HuH-7.5 (cell line): ENCODE measurements around the gene PP2D1.
"Not testable (repeated sequence)": the region's sequence is repeated elsewhere in the genome, so short reads cannot be mapped to it uniquely, and the experiment has no call there.

Experiments used
- DNase-seq: peaks from one replicate; pipeline ENCODE4 v3.0.0; 2011; ENCODE audit warnings: low spot score

The PP2D1 gene

DNA sequence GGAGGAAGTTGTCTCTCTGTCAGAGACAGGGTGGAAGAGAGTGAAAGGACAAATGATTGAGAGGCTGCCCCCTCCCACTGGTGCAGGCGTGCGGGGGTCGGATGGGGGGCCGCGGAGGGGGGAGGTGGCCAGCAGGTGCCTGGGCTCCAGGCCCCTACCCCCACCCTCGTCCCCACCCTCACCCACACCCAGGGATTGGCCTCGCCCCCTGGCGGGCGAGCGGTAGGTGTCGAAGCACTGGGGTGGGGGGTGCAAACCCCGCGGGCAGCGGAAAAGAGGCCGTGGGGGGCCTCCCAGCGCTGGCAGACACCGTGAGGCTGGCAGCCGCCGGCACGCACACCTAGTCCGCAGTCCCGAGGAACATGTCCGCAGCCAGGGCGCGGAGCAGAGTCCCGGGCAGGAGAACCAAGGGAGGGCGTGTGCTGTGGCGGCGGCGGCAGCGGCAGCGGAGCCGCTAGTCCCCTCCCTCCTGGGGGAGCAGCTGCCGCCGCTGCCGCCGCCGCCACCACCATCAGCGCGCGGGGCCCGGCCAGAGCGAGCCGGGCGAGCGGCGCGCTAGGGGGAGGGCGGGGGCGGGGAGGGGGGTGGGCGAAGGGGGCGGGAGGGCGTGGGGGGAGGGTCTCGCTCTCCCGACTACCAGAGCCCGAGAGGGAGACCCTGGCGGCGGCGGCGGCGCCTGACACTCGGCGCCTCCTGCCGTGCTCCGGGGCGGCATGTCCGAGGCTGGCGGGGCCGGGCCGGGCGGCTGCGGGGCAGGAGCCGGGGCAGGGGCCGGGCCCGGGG lies 27.9 kb upstream of the PP2D1 start, which contains the start of gene KAT2B:
Gene KAT2B (plus strand): TSS at position 682 of the 783 bp plus-strand sequence. CDS start 32 bp downstream, at position 714.
- DNase-seq, result peak; percentile 90

DNA sequence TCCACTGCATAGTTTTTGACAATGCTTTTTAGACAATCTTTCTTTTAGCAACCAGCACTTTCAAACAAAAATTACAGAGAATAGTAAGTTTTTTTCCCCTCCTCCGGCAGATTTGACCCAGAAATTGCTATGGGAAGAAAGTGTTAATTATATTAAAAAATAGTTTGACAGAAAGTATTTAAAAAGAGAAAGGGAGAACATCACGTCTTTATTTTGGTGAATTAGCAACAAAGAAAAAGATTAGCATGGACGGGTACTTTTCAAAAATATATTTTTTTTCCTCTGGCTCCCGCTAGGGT lies 27.4 kb upstream of the PP2D1 start:
- DNase-seq, result no peak

DNA sequence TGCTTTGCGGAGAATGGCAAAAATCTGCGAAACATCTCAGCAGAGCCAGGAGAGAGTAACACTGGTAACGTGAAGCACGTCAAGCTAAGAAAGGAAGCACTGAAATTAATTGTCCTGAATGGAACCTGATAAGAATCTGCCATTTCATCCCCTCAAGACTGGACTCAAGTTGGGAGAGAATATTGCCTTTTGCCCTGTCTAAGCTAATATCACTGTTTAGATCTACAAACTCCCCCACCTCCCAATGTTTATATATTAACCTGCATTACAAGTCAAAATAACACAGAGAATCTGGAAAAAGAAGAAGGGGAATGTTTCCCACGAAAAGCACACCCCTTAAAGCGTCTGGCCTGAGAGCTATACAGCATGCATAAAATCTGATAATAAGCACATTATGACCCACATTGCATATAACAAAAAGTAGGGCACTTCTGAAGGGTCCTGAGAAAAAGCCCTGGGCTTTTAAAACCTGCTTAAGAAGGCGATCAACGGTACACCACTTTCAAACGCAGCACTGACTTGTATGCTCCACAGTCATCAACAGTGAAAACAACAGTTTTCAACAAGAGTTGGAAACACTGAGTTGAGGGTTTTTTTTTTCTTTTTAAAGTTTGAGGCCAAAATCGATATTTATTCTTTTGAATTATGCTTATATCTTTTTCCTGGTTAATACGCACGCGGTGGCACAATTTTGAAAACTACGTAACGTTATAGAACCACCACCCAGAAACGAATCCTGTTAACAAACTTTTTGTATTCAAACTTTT lies 26.8 kb upstream of the PP2D1 start:
- DNase-seq, result no peak

DNA sequence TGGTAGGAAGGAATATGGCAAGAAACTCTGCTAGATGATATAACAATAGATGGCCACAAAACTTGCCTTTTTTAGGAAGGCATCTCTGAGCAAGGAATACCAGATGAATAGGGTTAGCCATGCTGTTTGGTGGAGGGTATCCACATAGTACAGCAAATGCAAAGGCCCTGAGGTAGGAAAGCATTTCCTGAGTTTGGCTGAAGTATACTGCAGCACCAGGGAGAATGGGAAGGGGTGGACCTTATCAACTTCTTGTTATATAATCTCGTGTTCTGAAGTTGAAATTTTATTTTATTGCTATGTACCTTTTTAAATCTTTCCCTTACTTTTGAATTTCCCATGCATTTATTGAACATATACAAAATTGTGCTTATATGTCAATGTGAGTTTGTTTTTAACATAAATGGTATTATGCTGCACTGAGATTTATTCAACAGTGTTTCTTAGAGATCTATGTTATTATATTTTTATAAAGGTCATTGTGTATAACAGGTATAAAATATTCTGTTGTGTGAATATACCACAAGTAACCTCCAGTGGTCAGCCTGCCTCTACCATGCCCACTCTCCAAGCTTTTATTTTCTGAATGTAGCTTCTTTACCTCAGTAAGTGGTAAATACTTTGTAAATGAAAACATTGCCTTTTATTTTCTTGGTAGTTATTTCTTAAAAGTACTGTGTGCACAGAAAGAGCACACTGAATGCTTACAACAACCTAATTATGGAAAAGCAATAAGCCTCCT lies 25.4 kb upstream of the PP2D1 start:
- no peak for DNase-seq

DNA sequence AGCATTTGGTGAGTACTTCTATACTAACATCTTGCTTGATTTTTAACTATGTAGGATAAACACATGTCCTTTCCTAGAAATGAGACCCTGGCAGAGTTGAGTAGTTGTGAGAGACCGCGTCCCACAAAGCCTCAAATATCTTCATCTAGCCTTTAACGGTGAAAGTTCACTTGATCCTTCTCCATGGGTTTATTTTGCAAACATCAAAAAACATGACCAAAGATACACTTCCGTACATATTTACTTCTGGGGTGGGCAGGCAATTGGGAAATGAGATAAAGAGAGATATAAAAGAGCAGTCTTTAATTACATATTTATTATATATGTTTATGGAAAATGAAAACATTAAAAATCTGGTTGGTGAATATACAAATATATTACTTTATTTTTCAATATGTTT lies 23.0 kb upstream of the PP2D1 start:
- DNase-seq, result no peak

DNA sequence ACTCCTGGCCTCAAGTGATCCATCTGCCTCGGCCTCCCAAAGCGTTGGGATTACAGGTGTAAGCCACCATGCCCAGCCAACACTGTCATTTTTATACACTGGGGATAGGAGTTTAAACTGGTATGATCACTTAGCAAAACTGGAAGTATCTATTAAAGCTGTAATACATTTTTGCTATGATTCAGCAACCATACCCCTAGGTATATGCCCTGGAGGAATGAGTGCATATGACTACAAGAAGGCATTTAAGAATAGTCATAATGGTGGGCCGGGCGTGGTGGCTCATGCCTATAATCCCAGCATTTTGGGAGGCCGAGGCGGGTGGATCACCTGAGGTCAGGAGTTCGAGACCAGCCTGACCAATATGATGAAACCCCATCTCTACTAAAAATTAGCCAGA lies 19.9 kb upstream of the PP2D1 start:
- not testable (repeated sequence) for DNase-seq

DNA sequence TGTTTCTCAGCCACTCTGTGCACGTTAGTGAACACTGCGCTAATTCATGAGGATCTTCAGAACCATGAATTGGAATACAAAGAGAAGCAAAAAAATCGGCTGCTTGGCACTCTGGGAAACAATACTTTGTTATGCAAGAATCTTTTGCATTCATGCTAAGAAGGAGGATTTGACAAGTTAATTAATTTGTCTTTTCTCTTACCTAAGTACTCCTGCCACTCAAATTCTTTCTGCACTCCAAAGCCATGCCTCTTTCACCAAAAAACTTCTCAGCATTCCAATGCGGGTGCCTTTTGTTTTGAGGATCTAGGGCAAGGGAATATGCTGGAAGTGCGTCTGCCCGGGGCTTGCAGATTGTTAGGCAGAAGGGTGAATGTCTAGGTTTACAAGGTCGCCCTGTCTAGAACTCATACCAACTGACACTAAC lies 16.9 kb upstream of the PP2D1 start:
- no peak for DNase-seq

DNA sequence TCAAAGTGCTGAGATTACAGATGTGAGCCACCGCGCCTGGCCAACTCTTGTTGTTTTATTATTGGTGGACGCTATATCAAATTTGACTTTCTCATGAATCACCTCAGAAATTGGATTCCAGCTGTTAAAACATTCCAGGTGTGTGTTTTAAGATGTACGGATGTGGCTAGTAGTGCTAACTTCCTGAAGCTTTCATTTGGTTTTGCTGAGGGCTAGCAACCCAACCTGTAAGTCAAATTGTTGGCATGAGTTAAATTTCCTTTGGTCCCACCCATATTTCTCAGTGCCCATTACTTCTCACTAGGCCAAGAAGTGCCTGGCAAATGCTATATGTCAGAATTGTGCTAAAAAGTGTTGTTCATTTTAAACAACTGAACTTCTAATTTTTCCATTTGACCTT lies 15.1 kb upstream of the PP2D1 start:
- DNase-seq, result no peak

DNA sequence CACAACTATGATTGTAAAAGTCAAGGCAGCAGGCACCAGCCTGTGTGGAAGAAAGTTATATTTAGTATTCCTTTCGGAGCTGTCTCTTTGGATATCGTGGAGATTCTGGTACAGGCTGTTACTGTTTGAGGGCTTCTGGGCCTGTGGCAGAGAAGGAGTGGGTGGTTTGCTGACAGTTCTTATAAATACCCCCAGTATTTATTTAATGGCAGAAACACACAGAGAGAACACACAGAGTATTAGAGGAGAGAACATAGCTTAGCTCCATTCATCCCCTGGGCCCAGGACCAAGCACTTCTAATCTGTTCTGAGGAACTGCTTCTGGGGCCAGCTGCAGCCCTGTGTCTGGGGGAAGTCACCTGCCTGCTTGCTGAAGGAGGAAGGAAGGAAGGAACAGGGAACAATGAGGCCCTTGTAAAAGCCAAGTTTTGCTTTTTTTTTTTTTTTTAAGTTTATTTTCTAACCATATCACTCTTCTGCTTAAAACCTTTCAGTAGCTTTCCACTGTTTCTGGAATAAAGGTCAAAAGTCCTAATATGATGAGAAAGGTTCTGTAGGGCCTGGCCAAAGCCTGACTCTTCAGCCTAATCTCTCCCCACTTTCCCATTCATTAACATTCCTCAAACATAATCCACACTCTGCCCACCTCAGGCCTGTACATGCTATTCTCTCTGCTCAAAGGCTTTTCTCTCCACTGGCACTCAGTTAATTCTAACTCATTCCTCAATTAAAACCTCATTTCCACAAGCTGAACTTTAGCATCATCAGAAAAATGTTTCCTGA lies 11.8 kb upstream of the PP2D1 start:
- no peak for DNase-seq

DNA sequence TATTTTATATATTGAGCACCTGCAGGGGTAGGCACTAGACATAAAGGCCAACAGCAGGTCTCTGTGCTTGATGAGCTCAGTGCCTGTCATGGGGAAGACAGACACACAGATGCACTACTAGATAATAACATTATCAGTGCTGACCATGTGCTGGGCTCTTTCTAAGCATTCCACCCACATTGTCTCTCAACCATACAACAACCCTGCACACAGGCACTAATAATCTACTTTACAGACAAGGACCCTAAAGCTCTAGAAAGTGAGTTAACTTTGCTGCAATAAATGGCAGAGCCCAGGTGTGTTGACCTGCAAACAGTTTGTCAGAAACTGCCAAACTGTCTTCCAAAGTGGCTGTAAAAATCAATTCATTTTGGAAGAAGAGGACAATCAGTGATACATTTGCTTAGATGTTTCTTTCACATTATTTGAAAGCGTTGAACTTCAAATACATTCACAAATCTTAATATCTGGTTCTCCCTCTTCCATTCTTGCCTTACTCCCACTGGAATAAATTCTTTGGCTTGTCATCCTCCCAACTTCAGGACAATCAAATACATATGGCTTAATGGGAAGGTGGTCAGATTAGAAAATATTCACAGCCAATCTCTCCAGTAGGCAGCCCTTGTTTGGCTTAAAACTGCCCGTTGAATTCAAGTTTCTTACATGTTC lies 11.0 kb upstream of the PP2D1 start:
- DNase-seq, result no peak

DNA sequence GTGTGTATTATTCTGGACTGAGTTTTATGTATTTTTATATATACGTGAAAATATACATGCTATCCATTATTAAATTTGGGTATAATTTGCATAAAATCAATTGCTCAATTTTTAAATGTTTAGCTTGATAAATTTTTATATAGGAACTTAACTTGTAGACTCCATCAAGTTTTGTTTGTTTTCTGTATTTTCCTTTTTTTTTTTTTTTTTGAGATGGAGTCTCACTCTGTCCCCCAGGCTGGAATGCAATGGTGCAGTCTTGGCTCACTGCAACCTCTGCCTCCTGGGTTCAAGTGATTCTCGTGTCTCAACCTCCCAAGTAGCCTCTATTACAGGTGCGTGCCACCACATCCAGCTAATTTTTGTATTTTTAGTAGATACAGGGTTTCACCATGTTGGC lies 4.0 kb upstream of the PP2D1 start:
- not testable (repeated sequence) for DNase-seq

DNA sequence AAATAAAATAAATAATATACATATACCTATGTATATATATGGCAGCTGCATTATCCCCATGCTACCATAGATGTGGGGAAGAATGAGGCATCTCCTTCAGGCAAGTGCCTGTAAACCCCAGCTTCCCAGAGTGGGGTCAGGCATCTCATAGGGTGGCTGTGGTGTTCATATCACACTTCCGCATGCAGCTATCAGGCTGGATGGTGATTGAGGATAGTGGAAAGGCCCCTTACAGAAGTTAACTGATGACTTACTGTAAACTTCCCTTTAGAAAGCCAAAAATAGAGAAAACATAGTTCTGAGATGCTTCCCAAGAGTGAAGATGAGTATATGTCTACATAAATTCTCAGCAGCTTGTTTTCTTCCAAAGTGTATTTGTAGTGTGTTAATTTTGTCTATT lies 3.5 kb upstream of the PP2D1 start:
- DNase-seq, result no peak

DNA sequence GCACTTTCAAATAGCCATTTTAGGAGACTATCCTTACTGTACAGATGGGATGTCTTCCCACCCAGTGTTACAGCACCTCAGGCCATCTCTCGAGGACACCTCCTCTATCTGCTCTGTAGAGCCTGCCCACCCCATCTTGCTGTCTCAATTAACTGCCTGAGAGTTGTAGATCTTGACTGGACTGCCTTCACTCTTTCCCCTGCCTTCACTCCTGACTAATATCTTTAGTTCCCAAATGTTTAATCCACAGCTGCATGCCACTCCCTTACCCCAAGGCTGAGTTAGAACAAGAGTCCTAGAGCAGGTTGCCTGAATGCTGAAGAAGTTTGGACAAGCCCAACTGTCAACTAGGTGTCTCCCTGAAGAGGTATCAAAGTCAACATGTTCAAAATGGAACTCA lies 1.3 kb upstream of the PP2D1 start:
- no peak for DNase-seq

DNA sequence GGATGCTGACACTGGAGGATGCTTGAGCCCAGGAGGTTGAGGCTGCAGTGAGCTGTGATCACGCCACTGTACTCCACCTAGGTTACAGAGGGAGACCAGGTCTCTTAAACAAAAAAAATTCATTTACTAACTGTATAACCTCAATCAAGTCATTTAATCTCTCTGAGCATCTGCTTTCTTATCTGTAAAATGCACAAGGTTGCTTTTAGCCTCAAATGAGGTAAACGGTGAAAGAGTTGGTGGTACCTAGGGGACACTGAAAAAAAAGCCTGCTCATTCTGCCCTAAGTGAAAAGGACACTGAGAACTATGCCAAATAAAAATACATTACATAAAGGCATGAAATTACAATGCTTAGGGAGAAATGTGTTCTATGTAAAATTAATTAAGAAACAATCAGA lies 3.4 kb downstream of the PP2D1 start:
- DNase-seq, result no peak

DNA sequence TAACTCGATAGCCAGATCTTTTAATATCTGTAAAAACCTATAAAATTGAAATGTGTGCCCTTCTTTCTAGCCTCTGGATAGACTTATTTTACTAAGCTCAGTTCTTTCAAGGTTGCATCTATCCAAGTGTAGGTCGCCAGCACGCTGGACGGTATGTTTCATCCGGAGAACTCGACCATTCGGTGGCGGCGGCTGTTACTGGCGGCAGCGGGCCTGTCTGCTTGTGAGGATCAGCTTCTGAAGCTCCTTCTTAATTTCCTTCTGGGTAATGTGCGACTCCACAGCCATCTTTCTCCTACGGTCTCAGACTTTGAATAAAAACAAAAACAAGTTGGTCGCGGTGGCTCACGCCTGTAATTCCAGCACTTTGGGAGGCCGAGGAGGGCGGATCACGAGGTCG lies 4.1 kb downstream of the PP2D1 start:
- no peak for DNase-seq

DNA sequence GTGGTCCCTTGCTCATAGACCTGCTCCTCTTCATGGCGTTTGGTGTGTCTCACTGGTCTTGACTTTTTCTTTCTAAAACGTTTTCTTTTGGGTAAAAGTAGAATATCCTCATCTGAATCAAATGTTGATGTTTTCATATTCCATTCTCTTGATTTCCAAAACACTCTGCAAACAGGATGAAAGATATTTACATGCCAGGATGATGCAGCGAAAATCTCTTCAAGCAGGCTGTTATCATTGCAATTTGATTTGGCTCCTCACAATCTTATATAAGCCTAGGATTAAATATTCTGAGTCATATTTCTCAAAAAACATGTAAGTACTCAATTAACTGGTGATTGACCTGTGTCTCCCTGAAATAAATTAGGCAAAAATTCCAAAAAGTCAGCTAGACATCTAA lies 10.1 kb downstream of the PP2D1 start:
- no peak for DNase-seq

DNA sequence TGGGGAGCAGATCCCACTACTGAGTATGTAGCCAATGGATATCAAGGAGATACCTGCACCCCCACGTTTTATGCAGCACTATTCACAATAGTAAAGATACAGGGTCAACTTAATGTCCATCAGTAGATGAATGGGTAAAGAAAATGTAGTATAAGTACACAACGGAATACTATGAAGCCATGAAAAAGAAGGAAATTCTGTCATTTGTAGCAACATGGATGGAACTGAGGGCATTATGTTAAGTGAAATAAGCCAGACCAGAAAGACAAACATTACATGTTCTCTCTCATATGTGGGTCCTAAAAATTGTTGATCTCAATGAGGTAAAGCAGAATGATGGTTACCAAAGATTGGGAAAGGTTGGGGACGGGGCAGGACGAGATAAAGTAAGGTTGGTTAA lies 14.6 kb downstream of the PP2D1 start:
- no peak for DNase-seq

DNA sequence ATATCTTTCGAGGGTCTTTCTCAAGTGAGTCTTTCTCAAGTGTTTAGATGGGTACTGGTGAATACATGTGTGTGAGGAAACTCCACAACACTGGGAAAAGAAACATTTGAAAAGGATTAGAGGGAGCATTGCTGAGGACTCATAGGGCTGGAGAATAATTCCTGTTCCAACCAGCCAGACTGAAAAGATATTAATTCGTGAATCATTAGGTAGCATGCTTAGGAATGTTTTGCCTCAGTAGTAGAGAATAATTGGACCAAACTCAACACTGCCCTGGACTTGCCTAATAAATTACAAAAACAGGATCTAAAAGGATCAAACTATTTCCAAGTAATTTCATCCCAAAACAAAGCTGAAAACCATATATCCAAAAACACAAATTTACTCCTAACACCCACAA lies 17.3 kb downstream of the PP2D1 start:
- DNase-seq, result no peak

DNA sequence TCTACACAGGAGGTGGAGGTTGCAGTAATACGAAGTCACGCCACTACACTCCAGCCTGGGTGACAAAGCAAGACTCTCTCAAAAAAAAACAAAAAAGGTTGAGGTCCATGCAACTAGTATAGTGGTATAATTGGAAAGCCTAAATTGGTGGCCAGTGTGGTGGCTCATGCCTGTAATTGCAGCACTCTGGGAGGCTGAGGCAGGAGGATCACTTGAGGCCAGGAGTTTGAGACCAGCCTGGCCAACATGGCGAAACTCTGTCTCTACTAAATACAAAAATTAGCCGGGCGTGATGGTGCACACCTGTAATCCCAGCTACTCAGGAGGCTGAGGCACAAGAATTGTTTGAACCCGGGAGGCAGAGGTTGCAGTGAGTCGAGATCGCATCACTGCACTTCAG lies 23.2 kb downstream of the PP2D1 start:
- not testable (repeated sequence) for DNase-seq

DNA sequence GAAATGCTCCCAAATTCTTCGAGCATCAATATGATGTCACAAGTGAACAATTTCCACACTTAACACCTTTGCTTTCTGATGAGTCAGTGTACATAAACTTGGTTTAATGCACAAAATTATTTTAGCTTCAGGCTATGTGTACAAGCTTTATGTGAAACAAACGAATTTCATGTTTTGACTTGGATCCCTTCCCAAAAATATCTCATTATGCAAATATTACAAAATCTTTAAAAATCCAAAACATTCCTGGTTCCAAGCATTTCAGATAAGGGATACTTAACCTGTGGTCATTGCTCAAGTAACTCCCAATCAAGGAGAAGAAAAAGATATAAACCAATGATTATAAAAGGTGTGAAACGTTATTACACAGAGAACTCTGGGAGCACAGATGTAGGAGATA lies 40.0 kb downstream of the PP2D1 start:
- DNase-seq, result no peak

DNA sequence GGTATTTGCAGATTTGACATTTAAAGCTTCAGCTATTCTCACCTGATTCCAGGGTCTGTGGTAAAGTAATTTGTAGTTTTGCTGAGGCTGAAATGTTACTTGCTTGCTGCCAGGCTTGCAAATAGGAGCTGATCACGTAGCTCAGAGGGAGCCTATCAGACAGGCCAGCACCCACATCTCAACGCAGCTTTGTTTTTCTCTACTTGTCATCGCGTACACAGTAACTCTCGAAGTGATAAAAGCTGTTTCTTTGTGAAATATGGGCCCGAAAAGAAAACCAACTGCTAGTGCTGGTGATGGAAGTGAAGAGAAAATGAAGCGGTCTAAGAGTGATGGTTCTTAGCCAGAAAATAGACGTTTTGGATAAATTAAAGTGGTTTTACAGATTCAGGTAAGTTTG lies 41.7 kb downstream of the PP2D1 start:
- no peak for DNase-seq

DNA sequence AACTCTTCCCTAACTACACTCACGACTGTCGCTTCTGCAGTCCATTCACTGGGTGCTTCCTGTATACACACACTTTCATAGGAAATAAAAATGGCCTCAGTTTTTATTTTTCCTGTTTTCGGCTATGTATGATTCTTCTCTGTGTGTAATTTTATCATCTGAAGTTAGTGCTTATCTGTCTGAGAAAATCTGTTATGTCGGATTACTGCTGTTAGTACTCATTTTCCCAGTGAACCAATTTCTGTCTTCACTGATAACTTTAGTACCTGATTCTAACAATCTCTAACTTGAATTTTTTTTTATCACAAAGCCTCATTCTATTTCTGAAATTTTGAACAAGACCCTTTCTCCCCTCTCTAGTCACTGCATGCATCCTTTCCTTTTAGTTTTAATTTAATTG lies 44.3 kb downstream of the PP2D1 start:
- DNase-seq, result no peak
